Chondrocyte (in vitro differentiated cells): Measurements from ENCODE around the gene TNF. TPM values are rescaled to one million over a fixed set of nuclear protein-coding genes. Genes with fewer than 3 reads are reported as not detected.

Source experiments
- DNase-seq: peaks from one replicate; pipeline ENCODE4 v3.0.0; 2021; ENCODE audit warnings: mixed read lengths, low spot score
- H3K27ac Mint-ChIP-seq: one replicate; pipeline ENCODE4 v1.8.0; 2021; ENCODE audit warnings: mild to moderate bottlenecking, moderate library complexity, mixed read lengths; ENCODE audit not compliant: unreplicated experiment
- H3K27me3 Mint-ChIP-seq: 2 replicates; pipeline ENCODE4 v1.8.0; 2021; ENCODE audit warnings: low read depth, mixed read lengths
- H3K36me3 Mint-ChIP-seq: 2 replicates; pipeline ENCODE4 v1.8.0; 2021; ENCODE audit warnings: low read depth, mixed read lengths
- H3K4me1 Mint-ChIP-seq: 2 replicates; pipeline ENCODE4 v1.8.0; 2021; ENCODE audit warnings: low read depth, mild to moderate bottlenecking, mixed read lengths
- H3K4me3 Mint-ChIP-seq: one replicate; pipeline ENCODE4 v1.8.0; 2021; ENCODE audit warnings: mild to moderate bottlenecking, moderate library complexity, mixed read lengths; ENCODE audit not compliant: unreplicated experiment
- H3K9me3 Mint-ChIP-seq: 2 replicates; pipeline ENCODE4 v1.8.0; 2021; ENCODE audit warnings: low read depth, mixed read lengths
- total RNA-seq: library from RNA; stranded (reverse); gene quantifications from 3 replicates; pipeline ENCODE4 v1.2.1, GENCODE V29; 2021
- TF ChIP-seq, protein P1 (sequence below): fragments of 200-600 bp; sonication (generic); IDR thresholded peaks from 2 replicates; pipeline ENCODE4 v1.5.0; 2021; ENCODE audit warnings: antibody characterized with exemption, mild to moderate bottlenecking, moderate library complexity

TNF gene
- total RNA-seq, 1 donor from 2014 or later: not detected

DNA sequence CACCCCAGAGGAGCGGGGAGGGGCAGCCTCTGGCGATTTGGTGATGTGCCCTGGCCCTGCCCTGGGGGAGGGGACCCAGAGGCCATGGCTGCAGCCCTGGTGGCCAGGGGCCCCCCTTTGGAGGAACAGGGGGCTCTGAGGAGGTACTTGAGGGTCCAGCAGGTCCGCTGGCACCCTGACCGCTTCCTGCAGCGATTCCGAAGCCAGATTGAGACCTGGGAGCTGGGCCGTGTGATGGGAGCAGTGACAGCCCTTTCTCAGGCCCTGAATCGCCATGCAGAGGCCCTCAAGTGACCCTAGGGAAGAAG lies 17.1 kb upstream of the TNF start:
- TF ChIP-seq, protein P1, sequence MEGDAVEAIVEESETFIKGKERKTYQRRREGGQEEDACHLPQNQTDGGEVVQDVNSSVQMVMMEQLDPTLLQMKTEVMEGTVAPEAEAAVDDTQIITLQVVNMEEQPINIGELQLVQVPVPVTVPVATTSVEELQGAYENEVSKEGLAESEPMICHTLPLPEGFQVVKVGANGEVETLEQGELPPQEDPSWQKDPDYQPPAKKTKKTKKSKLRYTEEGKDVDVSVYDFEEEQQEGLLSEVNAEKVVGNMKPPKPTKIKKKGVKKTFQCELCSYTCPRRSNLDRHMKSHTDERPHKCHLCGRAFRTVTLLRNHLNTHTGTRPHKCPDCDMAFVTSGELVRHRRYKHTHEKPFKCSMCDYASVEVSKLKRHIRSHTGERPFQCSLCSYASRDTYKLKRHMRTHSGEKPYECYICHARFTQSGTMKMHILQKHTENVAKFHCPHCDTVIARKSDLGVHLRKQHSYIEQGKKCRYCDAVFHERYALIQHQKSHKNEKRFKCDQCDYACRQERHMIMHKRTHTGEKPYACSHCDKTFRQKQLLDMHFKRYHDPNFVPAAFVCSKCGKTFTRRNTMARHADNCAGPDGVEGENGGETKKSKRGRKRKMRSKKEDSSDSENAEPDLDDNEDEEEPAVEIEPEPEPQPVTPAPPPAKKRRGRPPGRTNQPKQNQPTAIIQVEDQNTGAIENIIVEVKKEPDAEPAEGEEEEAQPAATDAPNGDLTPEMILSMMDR: no peak
- H3K4me1 Mint-ChIP-seq: peaks cover 34% of the 10 kb centered on the region

DNA sequence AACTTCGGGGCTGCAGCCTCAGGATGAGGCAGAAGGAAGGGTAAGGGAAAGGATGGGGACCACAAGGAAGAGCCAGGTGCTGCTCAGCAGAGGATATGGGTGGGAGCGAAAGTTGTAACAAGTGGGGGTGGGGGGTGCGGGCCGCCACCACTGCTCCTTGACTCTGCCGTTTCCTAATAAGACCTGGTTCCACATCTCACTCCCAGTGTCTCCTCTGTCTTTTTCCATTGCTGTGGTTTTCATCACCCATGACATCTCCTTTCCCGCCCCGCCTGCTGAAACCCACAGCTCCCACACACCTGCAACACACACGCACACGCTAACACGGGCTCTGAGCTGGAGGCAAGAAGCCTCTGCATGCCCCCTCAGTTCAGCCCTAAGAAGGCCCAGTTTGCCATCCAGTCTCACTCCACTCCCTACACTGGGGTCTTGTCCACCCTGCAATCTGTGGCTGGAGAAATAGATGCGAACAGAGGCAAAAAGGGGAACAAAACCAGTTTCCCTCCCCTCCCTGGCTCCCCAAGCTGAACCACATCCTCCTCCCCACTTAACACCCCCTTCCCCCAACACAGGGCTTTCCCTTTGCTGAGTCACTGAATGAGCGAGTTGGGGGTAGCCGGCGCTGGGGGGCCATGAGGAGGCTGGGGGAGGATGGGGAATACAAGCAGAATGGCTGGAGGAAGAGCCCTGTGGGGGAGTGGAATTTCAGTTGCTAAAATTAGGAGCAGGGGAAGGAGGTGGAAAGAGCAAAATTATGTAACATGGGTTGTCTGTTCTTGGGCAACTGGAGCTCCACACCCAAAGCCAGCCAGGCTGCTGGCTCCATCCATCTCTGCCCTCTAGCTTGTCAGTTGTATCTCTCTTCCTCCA lies 16.5 kb upstream of the TNF start:
- Mint-ChIP-seq H3K36me3 (peaks cover 22% of the 10 kb centered on the region), H3K27me3 (no peaks in the 10 kb centered on the region), H3K4me1 (peaks cover 34% of the 10 kb centered on the region), H3K4me3 (no peak overlapping the region), H3K9me3 (no peaks in the 10 kb centered on the region), H3K27ac (peak overlapping the region; percentile 17)
- peak; percentile 64 for DNase-seq
- TF ChIP-seq, protein P1: no peak

More for the DNA sequence above, 17.1 kb upstream of the TNF start:
- peaks cover 22% of the 10 kb centered on the region for H3K36me3 Mint-ChIP-seq
- H3K27ac Mint-ChIP-seq: peak overlapping the region; percentile 22
- DNase-seq: no peak
- H3K9me3 Mint-ChIP-seq: no peaks in the 10 kb centered on the region
- no peaks in the 10 kb centered on the region for H3K27me3 Mint-ChIP-seq
- no peak overlapping the region for H3K4me3 Mint-ChIP-seq

DNA sequence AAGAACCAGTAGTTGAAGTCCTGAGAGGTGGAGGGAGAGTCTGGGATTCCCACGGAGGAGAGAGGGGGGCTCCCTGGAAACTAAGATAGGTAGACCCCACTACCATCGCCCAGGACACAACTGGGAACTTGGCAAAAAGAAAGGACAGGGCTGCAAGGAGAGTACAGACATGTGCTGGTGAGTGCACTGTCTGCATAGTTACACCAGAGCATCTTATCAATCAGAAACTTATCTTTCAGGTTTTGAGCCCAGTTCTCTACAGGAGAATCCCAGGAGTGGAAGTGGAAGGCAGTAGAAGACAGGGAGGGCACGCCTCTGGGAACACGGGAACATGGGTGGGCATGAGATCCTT lies 15.8 kb upstream of the TNF start:
- Mint-ChIP-seq H3K36me3 (peaks cover 22% of the 10 kb centered on the region), H3K9me3 (no peaks in the 10 kb centered on the region), H3K27me3 (no peaks in the 10 kb centered on the region), H3K4me3 (no peak overlapping the region), H3K27ac (peak overlapping the region; percentile 86), H3K4me1 (peaks cover 31% of the 10 kb centered on the region)
- peak; percentile 2 for DNase-seq
- TF ChIP-seq, protein P1: no peak

DNA sequence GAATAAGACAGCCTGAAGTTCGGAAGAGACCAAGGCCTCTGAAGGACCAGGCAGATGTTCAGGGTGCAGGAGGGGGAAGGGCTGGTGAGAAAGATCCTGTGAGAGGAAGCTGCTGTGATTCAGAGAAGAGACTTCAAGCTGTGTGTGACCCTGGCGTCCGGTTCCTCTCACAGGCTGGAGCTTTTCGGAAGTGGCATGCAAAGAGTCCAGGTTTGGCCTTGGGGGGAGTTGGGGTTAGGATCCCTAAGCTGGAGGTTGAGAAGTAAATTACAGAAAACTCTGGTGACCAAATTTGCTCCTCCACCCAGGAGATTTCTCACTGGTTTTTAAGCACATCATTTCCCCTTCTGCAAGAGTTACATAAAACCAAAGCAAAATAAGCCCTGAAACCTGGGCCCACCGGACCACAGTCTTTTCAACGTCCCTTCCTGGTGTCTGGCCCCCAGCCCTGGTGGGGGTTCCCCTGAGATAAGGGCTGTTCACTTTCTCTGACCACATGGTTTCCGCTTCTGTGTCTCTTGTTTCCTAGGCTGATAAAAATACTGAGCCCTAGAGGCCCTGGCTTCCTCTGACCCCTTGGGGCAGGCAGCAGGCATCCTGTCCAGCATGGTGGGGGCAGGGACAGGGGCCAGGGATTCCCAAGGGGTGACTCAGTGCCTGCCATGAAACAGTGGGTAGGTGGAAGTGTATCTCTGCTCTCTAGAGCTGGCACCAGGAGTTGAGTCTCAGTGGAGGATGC lies 15.2 kb upstream of the TNF start:
- peak; percentile 39 for DNase-seq
- TF ChIP-seq, protein P1: no peak
- no peaks in the 10 kb centered on the region for H3K27me3 Mint-ChIP-seq
- no peaks in the 10 kb centered on the region for H3K9me3 Mint-ChIP-seq
- no peak overlapping the region for H3K4me3 Mint-ChIP-seq
- peaks cover 31% of the 10 kb centered on the region for H3K4me1 Mint-ChIP-seq
- H3K27ac Mint-ChIP-seq: peak overlapping the region; percentile 86
- peaks cover 22% of the 10 kb centered on the region for H3K36me3 Mint-ChIP-seq

DNA sequence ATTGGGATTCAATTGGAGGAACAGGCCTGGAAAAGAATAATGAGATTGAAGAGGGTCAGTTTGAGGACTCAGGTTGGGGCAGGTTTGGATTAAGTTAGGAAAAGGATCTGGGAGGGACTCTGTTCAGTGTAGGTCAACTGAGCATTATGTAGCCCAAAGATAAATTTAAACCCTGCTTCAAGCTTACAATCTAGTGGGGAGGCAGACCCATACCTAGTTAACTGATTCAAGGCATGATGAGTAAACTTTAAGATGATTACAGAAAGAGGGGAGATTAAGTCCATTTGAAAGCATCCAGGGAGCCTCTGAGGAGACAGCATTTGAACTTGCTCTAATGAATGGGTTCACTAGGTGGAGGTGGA lies 14.7 kb upstream of the TNF start:
- H3K9me3 Mint-ChIP-seq: no peaks in the 10 kb centered on the region
- peaks cover 22% of the 10 kb centered on the region for H3K36me3 Mint-ChIP-seq
- TF ChIP-seq, protein P1: no peak
- H3K4me1 Mint-ChIP-seq: peaks cover 31% of the 10 kb centered on the region
- DNase-seq: no peak
- H3K27me3 Mint-ChIP-seq: no peaks in the 10 kb centered on the region
- H3K4me3 Mint-ChIP-seq: no peak overlapping the region
- H3K27ac Mint-ChIP-seq: peak overlapping the region; percentile 5
